NCI-H82 treated with DMSO at 0.1 percent for 48 hours (cell line): ENCODE data around the gene ATG2A.

Experiments
- DNase-seq: peaks from one replicate; lab custom pipeline; 2025; ENCODE audit not compliant: unreplicated experiment; lab: John Stamatoyannopoulos, UW

The ATG2A gene

DNA sequence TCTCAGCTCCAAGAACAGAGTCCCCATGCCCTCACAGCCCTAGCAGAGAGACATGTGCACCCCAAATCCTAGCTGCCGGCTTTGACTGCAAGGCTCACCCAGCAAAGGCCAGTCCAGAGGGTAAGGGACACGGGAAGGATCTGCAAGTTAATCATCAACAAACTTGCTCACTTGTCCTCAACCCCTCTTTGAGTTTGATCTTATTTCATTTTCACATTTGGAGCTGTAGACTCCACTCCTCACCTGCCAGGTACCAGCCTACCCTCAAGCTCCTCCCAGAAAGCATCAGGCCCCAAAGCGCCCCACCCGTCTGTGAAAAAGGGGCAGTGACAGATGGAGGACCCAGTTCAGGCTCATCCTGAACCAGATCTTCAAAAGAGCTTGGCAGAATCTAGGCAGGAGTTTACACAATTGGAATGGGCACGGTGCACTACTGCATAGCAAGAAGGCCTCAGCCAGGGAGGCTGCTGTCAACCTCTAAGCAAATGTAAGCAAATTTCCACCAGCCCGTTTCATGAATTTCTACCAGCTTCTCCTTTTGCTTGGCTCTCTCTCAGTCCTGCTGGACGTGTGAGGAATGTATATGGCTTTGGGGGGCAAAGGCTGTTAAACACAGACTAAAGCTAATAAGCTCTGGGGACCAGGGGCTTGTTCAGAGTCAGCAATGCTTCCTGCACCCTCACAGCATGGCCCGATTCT is 44.1 kb downstream of the ATG2A start:
- no peak for DNase-seq

DNA sequence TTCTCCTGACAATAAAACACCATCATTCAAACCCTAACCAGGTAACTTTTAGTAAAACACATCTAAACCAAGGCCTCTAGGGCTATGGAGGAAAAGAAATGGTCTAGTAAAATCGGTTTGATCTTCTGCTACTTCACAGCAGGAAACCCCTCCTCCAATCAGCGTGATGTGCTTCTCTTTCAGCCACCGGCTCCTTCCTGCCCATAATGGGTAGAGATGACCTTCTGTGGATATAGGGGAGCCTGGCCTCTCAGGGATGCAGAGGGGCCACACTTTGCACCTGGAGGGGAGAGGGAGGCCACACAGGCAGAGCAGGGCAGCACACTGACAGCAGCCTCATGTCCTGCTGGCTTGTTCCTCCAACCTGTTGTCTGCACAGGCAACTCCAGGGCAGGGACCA is 45.5 kb downstream of the ATG2A start:
- no peak for DNase-seq

DNA sequence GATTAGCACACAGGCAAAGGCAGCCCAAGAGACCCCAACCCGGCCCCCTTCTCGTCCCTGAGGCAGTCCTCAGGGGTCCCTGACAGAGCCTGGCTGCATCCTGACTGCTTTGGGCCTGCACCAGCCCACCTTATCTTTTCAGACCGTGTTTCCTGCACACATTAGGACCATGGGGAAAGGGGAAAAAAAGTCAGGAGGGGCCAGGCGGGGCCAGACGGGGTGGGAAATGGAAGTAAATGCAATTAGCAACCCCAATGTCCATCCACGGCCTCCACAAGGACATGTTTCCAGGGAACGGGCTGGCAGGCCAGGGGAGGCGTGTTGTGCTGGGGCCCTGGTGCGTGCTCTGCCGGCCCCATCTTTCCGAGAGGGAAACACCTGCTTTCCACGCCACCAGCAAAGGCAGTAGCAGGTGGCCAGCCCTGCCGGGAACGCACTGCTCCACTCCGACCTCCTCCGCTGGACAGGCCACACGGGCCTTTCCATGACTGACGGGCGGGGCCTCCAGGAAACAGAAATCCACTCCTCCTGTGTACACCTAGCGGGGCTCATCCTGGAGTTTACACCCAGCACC is 46.0 kb downstream of the ATG2A start:
- DNase-seq, result no peak

DNA sequence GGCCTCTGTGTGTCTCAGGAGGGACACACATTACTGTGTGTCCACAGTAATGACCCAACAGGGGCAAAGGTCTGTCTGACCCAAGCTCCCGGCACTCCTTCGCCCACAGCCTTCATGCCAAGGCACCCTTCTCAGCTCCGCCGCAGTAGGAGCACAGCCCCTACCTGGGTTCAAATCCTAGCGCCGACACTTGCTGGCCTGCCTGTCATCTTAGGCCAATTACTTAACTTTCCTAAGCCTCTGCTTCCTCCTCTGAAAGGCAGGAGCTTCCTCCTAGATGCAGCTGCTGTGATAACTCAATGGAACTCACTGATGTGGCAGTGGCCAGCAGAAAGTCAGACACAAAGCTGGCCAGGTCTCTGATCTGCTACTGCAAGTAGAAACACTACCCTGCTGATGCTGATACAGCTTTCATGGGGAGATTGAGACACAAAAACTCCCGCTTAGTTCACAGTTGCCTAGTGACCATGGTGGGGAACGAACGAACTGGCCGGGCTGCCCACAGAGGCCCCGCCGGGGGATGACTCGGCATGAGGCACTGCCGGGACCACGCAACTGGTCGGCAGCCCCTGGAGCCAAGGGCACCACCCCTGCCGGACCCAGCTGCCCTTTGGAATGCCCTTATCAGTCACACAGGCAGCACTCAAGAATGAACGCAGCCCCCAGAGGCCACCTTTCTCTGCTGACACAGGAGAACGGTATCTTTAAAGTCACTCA is 46.7 kb downstream of the ATG2A start:
- no peak for DNase-seq

DNA sequence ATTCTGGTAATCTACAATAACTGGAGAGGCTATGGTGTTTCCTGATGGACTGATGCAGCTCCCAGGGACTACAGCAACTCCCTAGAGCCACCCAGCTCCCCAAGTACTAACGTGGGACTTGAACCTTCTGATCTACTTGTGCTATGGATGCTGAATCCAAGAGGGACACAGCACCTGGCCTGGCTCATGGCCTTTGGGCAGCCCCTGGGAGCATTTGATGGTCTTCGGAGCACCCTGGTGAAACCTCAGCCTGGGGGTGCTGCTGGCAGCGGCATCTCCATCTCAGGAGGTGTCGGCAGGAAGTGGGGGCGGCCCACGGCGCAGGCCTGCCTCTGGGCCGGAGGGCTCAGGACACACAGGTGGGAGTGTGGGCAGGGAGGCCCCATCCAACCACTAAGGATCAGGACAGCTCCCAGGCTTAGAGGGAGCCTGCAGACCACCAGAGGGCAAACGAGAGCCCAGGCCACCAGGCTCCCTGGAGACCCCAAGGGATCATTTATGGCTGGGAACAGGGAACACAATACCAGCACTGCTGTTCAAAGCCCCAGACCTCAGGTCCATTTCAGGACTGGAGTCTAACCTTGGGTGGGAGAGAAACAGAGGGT is 47.3 kb downstream of the ATG2A start:
- DNase-seq, result no peak

DNA sequence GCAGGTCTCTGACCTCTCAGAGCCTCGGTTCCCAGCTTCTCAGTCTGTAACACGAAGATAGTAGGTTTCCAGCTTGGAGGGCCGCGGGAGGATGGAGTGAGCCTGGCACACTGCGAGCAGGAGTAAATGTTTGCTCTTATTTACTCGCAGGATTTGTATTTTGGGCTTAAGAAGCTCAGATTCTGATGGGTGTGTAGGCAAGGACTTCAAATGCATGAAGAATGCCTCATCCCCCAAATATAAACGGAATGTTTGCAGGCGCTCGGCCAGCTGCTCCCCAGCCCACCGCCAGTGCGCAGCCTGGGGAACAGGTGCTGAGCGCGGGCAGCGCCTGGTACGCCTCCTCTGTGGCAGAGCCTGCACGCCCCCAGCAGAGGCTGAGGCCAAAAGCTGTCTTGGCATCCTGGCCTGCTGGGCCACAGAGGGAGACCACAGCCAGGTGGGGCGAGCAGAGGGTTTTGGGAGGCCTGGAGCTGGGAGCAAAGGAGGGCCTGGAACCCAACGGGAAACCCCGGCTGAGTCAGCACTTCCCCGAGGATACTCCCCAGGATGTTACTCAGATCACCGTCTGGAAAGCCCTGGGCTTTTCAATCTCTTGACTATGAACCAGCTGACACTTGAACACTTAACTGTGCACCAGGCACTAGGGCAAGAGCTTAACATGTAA is 48.0 kb downstream of the ATG2A start:
- DNase-seq, result no peak

DNA sequence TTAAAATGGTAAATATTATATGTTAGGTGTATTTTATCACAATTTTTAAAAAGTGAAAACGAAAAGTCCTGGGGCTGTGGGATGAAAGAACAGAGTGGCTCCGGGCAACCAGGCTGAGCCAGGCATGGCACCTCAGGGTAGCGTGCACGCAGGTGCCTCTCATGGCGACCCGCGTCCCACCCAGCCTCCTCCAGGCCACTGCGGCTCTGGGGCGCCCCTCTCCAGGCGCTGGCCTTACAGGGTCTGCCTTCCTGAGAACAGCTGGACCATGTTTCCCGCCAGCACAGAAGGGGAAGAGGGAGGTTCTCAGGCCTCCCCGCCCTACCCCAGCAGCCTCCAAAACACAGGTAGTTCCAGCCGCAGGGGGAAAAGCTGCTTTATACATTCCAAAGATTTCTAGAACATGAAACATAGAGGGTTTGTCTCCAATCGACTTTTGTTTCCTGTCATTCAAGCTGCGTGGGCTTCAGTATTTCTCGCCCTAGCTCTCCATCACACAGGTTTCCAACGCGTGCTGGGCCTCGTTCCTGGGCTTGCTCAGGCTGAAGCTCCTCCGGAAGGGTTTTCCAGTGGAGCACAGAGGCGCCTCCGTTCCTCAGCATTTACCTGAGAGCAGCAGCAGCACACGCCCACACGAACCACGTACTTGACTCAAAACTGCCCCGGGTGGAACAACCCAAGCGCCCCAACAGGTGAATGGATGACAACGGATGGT is 49.1 kb downstream of the ATG2A start:
- DNase-seq, result no peak

DNA sequence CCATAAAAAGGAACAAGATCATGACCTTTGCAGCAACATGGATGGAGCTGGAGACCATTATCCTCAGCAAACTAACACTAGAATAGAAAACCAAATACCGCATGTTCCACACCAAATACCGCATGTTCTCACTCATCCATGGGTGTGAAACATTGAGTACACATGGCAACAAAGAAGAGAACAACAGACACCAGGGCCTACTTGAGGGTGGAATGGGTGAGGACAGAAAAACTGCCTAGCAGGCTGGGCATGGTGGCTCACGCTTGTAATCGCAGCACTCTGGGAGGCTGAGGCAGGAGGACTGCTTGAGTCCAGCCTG is 50.9 kb downstream of the ATG2A start:
- DNase-seq, result no peak

DNA sequence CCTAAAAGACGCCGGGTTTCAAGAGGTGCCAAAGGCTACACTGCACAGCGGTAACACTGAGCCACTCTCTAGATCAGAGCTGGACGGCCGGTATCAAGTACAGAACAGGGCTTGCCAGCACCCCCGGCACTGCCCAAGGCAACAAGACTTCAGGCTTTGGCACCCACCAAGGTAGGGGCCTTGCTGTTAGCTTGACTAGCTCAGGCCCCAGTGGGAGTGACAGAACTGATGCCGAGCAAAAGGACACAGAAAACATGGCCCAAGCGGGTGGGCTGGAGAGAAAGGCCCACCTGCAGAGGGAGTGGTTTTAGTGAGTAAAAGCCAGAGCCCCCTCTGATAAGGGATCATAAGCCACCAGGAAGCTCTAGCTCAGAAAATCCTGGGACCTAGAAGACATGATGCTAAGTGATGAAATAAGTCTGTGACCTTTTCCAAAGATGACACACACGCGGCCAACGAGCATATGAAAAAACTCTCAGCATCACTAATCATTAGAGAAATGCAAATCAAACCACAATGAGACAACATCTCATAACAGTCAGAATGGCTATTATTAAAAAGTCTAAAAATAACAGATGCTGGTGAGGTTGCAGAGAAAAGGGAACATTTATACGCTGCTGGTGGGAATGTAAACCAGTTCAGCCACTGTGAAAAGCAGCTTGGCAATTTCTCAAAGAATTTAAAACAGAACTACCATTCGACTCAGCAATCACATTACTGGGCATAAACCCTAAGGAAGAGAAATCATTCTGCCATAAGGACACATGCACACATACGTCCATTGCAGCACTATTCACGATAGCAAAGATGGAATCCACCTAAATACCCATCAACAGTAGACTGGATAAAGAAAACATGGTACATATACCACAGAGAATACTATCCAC is 51.5 kb downstream of the ATG2A start:
- no peak for DNase-seq

DNA sequence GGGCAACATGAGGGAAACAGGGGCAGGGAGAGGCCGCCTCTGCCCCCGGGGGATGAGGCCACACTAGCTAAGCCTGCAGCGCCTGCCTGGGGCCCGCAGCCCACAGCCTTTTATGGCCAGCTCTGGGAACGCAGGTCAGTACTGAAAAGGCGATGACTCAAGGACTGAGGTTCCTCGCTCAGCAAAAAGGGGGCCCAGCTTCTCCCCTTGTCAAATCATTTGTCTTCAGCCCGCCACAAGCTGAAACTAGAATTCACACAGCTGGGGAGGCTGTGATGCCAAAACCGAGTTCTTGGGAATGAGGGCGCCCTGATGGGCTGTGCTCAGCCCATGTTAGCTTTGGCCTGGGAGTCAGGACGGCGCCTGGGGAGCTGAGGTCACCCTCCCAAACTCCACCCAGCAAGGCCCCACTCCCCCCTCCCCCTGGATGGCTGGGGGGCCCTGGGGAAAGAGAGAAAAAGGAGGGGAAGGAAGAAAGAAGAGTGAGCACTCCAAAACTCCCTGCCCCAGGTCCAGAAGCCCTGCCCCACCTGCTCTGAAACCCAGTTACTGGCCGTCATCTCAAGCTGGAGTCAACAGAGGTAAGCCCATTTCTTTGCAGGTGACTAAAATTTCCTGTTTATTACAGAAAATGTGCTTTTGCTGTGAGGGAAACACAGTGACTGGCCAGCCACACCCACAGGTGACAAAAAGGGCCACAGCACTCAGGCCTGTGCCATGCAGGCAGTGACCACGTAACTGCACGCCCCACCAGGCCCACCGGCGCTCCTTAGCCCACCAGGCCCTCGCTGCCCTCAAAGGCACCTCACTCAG is 52.3 kb downstream of the ATG2A start:
- no peak for DNase-seq

DNA sequence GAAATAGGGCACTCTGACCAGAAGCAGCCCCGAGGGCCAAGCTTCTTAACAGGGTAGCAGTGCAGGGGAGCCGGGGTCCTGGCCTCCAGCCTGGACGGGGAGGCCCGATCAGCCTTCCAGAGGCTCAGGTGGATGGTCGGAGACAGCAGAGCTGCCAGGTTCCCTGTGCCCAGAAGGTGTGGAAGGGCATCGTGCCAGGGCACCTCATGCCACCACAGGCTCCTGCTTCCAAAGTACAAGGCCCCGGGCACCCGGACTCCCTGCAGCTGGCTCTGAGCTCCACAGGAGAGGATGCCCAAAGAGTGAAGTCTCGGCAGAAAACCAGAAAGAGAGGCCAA is 52.9 kb downstream of the ATG2A start:
- DNase-seq, result no peak

DNA sequence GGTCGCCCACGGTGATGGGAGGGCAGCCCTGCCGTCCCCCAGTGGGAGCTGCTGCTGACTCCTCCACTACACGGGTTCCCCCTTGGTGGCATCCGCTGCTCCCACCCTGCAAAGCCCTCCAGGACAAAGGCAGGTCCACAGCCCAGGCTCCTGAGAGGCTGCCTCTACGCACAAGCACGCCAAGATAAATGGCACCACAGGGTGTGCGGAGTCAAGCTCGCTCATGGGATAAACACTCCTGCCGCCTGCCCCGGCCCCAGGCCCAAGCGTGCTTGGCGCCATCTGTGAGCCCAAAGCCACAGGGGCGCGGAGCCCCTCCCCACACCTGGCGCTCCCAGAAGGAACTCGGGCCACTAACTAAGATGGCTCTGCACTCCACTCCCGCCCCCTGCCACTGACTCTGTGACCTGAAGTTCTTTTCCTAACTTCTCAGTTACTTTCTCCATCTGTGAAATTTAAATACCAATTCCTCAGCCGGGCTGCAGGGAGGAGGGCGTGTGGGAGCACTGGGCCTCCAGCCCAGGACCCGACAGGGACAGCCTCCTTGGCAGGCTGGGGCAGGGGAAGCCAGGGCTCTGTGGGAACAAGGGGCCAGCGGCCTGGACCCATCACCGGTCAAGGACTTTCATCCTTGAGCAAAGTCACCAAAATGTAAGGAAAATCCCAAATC is 53.5 kb downstream of the ATG2A start:
- DNase-seq, result peak; percentile 8

DNA sequence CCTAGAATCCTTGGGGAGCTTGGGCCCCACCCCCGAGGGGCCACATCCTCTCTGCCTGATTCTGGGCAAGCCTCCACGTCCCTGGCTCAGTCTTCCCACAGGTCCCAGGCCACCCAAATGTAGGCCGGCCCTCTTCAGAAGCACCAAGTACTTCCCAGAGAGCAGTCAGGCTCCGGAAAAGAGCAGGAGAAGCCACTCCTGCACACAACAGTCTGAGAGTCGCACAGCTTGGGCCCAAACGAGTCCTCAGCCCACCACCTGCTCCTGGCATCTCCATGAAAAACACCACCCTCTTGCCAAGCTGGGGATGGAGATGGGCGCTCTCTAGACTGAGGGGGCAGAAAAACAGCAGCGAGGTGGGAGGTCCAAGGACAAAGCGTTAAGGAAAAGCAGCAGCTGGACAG is 54.0 kb downstream of the ATG2A start:
- no peak for DNase-seq

DNA sequence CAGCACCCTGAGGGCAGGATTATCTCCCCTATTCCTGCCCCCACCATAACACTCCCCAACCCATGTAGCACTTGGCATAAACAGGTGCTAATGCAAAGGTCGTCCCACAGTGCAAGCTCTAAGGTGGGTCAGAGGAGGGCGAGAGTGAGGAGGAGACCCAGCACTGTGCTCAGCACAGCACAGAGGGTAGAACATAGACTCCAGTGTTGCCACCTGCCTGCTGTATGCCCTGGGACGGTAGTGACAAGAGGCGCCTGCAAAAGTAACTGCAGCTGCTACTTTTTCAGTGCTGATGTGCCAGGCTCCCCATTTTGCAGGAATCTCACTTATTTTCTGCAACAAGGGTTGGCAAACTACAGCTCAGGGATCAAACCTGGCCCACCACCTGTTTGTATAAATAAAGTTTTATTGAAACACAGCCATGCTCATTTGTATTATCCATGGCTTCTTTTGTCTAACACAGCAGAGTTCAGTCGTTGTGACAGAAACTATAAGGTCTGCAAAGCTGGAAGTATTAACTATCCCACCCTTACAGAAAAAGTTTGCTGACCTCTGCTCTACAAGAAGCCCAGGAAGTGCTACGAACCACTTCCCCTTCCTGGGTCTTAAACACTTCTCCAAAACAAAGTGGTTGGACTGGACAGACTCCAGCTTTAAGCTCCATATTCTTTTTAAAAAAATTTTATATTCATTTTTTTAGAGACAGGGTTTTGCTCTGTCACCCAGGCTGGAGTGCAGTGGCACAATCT is 55.6 kb downstream of the ATG2A start:
- DNase-seq, result no peak

DNA sequence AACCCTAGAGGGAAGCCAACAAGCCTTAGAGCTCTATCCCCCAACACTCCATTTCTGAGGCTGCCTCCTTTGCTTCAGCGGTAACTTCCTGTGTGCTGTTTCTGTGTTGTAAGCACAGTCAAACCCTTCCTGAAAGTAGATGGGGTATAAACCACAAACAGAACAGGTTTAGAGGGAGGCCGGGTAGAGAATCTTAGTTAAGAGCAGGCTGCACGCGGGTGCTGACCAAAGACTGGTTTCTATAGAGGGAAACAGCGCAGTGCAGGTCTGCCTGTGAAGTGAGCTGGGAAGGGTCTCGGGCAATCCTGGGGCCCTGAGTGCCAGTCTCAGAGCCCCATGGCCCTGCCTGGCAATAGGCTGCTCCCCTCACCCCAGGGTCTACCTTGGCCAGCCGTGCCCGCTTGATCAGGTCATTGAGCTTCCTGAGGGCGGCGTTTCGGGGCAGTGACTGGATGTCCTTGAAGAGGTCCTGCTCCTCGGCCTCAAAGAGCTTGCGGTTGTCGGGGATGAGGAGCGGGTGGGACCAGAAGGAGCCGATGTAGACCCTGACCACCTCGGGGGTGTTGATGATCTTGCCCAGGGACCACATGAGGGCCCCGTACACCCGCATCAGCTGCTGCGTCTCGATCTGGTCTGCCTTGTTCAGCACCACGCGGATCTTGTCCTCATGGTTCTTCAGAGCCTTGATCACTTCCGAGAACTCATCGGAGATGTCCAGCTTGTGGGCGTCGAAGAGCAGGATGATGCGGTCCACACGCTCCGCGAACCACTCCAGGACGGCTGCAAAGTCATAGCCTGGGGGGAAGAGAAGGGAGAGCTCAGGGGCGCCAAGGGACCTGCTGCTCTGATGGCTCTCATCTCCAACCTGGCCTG is 57.2 kb downstream of the ATG2A start:
- DNase-seq, result no peak

DNA sequence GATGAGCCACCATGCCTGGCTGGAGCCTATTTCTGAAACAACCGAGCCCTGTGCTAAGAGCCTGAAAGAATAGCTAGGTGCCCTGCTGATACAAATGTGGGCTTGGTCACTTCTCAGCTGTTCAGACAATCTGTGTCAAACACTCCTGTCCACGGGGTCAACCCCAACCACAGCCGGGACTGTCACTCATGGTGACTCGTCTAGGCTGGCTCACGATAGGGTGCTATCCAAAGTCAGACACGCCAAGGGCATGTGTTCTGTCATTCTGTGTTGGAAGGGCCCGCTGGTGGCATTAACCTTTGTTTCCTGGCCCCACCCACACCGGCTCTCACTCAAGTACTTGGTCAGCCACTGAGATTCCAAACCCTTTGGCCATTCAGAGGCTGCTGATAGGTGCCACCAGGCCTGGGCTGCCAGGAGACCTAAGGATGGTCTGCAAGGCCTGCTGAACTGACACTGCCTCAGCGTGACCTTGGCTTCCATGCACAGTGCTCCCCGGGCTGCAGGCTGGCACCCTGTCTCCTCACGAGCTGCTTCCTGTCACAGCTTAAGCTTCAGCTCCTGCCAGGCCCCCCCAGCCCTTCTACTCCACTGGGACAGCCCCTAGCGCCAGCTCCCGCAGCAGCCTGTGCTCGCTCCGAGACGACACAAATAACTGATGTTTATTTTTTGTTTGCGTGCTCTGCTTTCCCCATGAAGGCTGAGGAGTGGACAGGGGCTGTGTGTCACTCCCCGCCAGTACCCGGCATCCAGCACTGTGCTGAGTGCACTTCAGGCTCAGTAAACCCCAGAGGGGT is 58.3 kb downstream of the ATG2A start:
- DNase-seq, result no peak
